ENCODE data around the gene XK.
"Not testable (repeated sequence)": the region's sequence is repeated elsewhere in the genome, so short reads cannot be mapped to it uniquely, and the experiment has no call there.

XK gene

DNA sequence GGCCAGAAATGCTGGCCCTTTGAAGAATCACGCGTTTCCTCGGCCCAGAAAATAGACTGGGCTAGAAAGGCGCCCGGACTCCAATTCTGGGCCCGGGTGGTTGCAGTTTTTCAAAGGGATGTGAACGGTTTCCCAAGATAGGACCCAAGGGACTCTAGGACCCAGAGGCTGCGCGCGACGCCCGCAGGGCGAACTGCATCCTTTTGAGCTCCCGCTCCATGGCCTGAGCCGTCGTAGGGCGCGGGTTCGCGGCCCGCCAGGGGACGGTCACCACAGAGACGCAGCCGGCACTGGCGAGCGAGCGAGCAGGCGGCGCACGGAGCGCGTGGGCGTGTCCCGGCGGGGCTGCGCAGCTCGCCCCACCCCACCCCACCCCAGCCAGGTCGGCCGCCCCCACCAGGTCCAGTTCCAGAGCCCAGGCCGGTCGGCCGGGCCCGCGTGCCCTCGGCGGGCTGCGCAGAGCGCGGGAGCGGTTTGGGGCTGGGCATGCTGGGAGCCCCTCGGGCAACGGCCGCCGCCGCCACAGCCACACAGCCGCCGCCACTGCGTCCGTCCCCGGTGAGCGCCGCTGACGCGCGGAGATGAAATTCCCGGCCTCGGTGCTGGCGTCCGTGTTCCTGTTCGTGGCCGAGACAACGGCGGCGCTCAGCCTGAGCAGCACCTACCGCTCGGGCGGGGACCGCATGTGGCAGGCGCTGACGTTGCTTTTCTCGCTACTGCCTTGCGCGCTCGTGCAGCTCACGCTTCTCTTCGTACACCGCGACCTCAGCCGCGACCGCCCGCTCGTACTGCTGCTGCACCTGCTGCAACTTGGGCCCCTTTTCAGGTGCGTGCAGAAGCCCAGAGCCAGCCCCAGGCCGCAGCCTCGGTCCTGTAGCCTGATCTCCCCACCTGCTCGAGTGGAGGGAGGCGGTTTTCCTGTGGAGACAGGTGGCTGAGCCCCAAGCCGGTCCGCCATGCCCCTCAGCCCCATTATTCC, at the start of gene XK:
XK (plus strand) TSS at position 411 of the 979 bp plus-strand sequence; CDS start at position 582, 171 bp downstream.
- DNase-seq (ENCODE audit: low read depth, low spot score) = no peak

GRCh38 chrX:37638047-37638446, 47.5 kb upstream of the XK start:
- DNase-seq (ENCODE audit: low read depth, low spot score) = no peak

GRCh38 chrX:37640142-37640541, 45.4 kb upstream of the XK start:
- no peak for DNase-seq (ENCODE audit: low read depth, low spot score)

DNA sequence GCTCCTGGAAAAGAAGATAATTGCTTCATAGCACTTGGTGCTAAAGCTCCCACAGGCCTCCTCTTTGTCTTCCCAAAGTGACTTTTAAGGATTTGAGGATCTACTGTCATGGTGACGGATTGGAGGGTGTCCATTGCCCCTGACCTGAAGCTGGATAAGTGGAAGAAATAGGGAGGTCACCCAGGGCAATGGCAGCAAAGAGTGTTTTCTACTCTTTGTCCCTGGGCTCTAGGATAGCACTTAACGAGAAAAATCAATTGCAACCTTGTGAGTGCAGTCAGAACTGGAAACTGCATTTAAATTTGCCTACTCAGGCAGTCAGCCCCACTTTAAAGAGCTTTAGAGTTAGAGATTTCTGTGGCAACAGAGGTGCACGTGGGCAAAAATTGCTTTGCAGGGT, 43.7 kb upstream of the XK start:
- no peak for DNase-seq (ENCODE audit: low read depth, low spot score)

DNA sequence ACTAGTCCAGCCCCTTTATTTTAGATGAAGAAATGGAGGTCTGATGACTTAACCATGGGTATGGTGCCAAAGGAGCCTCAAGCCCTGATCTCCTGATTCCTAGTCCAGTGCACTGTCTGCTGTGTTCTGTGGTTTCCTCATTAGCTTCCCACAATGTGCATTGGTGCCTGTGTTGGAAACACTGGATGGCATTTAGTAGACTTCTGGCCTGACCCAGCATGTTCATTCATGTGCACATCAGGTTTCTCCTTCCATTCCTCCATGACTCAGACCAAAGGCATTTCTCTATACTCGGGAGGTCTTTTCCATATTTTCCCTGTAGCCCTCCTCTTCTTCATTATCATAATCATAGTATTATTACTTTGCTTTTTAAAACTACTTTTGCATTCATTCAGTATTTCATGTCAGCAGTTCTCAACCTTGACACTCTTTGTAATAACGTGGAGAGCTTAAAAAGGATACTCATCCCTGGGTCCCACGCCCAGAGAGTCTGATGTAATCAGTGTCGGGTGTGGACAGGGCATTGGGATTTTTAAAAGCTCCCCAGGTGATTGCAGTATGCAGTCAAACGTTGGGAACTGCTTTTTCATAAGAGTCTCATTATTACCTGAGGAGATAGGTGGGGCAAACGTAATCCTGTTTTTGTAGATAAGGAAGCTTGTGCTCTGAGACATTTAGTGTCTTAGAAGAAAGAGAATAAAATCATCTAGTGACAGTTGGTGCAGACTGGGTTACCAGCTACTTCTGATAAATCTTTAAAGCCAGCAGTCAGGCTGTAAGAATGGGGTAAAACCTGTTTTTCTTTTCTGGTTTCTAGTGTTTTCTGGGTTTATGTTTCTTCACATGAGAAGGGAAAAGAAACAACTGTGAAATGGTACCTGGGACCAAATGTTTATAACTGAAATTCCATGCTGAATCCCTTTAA, 40.9 kb upstream of the XK start:
- no peak for DNase-seq (ENCODE audit: low read depth, low spot score)

DNA sequence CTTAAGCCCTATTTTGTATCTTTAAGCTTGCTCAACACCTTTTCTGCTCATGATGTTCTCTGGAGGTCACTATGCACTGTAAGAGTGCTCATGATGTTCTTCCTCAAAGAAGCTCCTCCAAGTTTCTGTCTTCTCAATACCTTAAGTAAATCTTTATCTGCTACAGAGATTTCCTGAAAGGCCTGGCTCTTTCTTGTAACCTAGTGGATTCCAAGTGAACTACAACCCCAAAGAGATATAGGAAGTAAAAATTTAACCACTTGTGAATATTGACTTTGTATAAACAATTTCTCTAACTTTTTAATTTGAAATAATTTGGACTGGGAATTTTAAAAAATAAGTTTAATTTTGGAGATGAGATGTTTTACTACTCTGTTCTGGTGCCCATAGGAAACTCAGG, 39.3 kb upstream of the XK start:
- no peak for DNase-seq (ENCODE audit: low read depth, low spot score)

DNA sequence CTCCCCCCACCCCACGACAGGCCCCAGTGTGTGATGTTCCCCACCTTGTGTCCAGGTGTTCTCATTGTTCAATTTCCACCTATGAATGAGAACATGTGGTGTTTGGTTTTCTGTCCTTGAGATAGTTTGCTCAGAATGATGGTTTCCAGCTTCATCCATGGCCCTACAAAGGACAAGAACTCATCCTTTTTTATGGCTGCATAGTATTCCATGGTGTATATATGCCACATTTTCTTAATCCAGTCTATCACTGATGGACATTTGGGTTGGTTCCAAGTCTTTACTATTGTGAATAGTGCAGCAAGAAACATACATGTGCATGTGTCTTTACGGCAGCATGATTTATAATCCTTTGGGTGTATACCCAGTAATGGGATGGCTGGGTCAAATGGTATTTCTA, 34.7 kb upstream of the XK start:
- DNase-seq (ENCODE audit: low read depth, low spot score) = not testable (repeated sequence)

GRCh38 chrX:37651921-37652452, 33.6 kb upstream of the XK start:
- DNase-seq (ENCODE audit: low read depth, low spot score) = no peak

GRCh38 chrX:37652589-37653231, 32.9 kb upstream of the XK start:
- DNase-seq (ENCODE audit: low read depth, low spot score) = no peak

- DNase-seq (ENCODE audit: low read depth, low spot score) = no peak
These were observed 32.0 kb upstream of the XK start for GRCh38 chrX:37653397-37654085.

GRCh38 chrX:37658343-37659030, 27.1 kb upstream of the XK start:
- DNase-seq (ENCODE audit: low read depth, low spot score) = no peak

DNA sequence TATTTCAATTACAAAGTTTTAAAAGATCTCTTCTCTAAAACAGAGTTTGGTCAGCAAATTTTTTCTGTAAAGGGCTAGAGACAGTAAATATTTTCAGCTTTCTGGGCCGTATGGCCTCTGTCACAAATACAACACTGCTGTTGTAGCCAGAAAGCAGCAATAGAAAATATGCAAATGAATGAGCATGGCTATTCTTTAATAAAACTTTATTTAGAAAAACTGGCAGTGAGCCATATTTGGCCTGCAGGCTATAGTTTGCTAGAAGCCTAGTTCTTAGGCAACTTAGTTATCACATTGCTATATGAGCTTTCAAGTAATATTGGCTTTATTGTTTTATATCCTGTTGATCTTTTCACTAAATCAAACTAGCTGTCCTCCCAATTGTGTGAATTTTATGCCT, 26.5 kb upstream of the XK start:
- DNase-seq (ENCODE audit: low read depth, low spot score) = no peak

DNA sequence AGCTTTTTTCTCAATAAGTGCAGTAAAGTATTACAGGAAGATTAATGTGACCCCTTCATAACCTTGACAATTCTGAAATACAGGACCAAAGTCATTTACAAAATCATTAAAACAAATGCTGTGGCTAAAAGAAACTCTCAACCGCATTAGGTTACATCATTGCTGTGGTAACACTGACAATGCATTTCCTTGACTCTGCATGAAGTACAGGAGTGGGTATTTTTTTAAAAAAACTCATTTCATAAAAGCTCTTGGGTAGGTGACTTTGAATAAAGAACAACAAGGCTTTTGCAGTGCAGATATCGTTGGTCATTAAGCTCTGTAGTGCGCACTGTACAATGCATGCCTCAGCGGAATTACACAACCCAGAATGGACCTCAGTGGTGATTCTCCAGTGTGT, 23.4 kb upstream of the XK start:
- DNase-seq (ENCODE audit: low read depth, low spot score) = no peak

- no peak for DNase-seq (ENCODE audit: low read depth, low spot score)
These were observed 19.1 kb upstream of the XK start for GRCh38 chrX:37666516-37666915.

- DNase-seq (ENCODE audit: low read depth, low spot score) = no peak
These were observed 18.4 kb upstream of the XK start for GRCh38 chrX:37667141-37667540.

GRCh38 chrX:37672563-37672962, 13.0 kb upstream of the XK start:
- DNase-seq (ENCODE audit: low read depth, low spot score) = no peak

DNA sequence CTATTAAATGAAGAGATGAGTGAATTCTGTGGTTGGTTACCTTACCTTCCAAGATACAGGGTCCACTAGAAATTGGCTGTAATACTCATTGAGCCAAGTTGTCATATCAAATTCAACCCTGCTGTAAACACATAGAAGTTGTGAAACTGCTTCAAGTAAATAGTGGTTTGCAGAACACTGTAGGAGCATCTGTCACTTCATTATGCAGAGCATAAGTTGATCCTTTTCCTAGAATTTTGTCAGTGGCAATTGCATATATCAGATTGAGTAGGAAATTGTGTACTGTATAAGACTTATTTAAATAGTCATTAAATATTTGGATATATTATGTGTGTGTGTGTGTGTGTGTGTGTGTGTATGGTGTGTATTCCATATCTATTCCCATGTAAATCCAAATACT, 8.8 kb upstream of the XK start:
- no peak for DNase-seq (ENCODE audit: low read depth, low spot score)

DNA sequence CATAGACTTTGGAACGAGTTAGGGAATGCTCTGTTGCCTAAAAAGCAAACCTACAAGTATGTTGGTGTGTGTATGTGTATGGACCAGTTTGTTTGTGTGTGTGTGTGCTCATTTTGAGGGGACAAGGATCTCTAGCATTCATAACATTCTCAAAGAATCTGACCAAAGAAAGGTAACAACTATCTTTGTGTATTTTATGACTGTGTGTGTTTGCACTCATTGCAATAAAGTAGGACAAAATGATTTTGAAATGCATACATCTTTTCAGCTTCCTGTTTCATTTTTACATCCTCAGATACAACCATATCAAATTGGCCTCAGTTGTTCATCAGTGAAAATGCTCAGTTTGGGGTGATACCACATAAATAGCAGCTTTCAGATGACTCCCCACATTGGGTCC, 8.3 kb upstream of the XK start:
- DNase-seq (ENCODE audit: low read depth, low spot score) = no peak

GRCh38 chrX:37677765-37678164, 7.8 kb upstream of the XK start:
- DNase-seq (ENCODE audit: low read depth, low spot score) = no peak

DNA sequence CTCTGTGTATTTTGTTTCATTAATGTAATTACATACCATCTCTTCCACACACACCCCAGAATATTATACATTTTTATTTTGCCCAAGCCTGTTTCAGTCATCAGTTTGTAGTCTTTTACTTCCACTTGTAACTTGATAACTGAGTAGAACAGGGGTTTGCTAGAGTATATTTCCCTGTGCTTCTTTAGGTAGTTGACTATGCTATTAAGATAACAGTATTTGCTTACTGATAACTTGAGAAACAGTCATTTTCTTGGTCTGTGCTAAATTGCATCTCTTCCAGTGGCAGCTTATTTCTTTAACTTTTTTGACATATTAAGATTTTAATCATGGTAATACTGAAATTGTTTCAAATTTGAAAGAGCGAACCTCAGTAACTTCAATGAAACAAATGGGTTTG, 7.0 kb upstream of the XK start:
- DNase-seq (ENCODE audit: low read depth, low spot score) = no peak

All from activated naive CD8-positive, alpha-beta T cell treated with anti-CD3 and anti-CD28 coated beads, Interleukin-2, amount 50 U/mL, for 16 hours (primary cell).